GM19238 (cell line): ENCODE results near the gene GALNT15.

Experiments used
- DNase-seq: peaks from one replicate; pipeline ENCODE4 v3.0.0; 2011; ENCODE audit warnings: low spot score; ENCODE audit not compliant: insufficient read length

Gene GALNT15

DNA sequence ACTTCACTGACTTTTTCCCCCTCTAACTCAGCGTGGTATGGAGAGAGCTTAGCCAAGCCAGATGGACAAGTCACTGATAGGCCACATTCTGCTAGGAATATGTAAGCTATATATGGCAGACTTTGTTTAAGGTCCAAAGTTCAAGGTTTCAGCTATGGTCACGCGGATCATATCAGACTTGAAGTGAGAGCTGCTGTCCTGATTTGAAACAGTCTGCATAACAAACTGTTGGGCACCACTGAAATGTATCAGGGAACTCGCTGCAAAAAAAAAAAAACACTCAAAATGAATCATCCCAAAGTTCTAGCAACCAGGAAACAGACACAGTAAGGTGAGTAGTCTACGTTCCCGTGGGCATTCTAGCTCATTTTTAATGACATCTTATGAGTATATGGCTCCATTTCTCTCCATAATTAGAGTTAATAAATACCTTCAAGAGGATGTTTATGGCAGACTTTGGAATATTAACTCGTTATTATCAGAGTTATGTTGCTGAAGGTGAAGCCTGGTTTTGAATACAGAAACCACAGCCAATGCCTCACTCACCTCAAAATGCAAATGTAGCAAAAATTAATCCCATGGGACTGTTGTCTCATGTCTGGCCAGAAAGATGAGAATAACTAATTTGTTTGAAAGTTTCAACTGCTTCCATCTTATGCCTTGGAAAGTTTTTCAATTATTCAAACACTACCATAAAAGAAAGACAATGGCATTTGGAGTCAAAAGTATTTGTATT lies 77.9 kb downstream of the GALNT15 start:
- no peak for DNase-seq

GRCh38 chr3:16252988-16253387 lies 78.5 kb downstream of the GALNT15 start:
- no peak for DNase-seq

- no peak for DNase-seq
These were observed 79.1 kb downstream of the GALNT15 start for GRCh38 chr3:16253601-16254000.

GRCh38 chr3:16254916-16255315 lies 80.4 kb downstream of the GALNT15 start:
- no peak for DNase-seq

- no peak for DNase-seq
These were observed 80.8 kb downstream of the GALNT15 start for GRCh38 chr3:16255326-16255725.

DNA sequence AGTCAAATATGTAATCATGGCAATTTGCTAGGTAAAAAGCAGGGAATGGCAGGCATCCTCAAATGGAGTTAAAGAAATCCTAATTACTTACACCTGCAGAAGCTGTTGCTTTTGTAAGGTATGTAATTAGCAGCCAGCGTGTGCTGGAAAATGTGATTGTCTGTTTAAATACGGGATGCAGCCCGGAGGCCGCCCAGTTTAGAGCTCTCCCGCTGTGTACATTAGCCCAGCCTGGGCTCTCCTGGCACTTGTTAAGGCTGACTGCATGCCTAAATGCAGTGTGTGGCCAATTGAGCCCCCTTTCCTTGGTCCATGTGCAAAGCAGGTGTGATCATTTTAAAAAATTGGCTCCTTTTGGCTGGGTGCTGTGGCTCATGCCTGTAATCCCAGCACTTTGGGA lies 81.2 kb downstream of the GALNT15 start:
- no peak for DNase-seq

DNA sequence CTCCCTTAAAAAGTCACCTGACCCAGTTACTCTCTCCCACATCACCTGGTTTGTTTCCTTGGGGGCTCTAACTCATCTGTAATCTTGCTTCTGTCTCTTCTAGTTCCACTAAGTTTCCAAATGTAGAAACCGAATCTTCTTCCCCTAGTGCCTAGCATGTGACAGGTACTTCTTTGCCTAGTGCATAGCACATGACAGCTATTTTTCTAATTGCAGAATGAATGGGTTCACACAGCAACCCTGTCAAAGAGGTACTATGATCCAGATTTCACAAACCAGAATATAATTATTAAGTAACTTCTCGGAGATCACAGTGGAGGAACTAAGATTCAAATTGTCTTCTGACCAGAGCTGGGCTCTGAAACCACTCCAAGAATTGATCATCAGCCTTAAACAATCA lies 82.8 kb downstream of the GALNT15 start:
- DNase-seq = no peak

- DNase-seq = no peak
These were observed 83.7 kb downstream of the GALNT15 start for GRCh38 chr3:16258177-16258576.

DNA sequence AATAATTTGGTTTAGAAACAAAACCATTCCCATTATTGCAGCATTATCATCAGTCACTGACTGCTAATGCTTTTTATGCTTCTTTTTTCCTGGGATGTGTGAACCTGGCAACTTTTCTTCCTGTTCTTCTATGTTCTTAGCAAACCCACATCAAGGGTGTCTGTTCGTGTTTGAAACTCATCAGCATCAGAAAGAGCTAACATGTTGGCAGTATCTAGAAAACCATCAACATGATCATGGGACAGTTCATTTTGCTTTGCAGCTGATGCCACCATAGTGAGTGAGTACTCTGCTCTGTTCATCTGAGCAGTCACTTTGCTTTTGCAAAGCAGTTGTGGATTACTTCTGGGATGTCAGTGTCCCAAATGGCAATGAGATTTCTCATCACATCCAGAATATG lies 84.4 kb downstream of the GALNT15 start:
- DNase-seq = no peak

GRCh38 chr3:16260046-16260445 lies 85.6 kb downstream of the GALNT15 start:
- no peak for DNase-seq

GRCh38 chr3:16262174-16262573 lies 87.7 kb downstream of the GALNT15 start:
- no peak for DNase-seq

DNA sequence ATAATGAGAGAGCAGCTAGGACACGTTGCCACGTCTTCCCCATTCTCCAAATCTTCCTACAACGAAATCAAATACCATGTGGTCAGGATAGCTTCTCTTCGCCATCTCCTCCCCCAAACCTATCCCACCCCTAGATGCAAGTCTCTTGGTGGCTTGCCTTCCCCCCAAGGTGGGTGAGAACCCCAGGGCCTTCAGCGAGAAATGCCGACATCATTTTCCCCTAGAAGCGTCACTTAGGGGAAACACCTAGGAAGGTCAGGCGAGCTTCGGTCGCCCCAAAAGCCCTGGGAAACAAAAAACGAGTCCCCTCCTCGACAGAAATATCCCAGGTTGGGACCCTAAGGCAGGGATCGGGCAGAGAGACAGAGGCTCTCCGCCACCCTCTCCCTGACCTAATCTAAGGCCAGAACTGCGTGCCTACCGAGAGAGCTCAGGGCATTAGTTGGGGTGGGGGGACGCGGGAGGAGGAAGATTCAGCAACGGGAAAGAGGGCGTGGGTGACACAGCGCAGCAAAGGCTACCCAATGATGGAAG lies 89.8 kb downstream of the GALNT15 start:
- no peak for DNase-seq

DNA sequence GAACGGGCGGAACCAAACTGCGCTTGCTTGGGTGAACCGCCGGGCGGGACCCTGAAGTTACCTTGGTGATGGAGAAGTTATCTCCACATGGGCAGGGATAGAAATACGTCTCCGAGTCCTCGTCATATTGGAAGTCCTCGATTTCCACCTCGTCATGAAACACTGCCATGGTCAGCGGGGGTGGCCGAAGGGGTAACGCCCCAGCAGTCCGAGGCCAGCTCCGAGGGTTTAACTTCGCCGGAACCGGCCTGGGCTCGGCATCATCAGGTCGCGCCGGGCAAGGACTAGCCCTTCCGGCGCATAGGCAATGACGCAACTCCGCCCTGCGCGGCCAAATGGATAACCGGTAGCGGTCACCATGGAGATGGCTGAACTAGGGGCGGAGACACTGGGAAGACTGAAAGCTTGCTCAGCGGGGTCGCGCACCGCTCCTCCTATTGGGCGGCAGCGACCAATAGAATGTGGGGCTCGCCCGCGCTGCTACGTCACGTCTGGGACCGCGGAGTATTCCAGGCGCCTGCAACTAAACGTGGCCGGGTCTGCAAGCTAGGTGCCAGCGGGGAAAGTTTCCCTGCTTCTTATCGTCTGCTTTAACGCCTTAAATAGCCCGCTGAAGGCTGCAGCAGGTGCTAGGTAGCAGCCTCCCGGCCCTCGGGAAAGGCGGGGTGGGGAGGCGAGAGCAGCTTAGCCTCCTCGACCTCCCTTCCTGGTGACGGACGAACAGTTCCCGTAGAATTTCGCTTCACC lies 90.4 kb downstream of the GALNT15 start, which contains the start of the genes DPH3 and OXNAD1:
Gene DPH3 (minus strand): TSS at position 236 of the 747 bp plus-strand sequence. CDS start 67 bp downstream, at position 169.
Gene OXNAD1 (plus strand): TSS at position 505 of the 747 bp plus-strand sequence. CDS start 5,741 bp downstream, outside the sequence.
- DNase-seq = peak; percentile 89

DNA sequence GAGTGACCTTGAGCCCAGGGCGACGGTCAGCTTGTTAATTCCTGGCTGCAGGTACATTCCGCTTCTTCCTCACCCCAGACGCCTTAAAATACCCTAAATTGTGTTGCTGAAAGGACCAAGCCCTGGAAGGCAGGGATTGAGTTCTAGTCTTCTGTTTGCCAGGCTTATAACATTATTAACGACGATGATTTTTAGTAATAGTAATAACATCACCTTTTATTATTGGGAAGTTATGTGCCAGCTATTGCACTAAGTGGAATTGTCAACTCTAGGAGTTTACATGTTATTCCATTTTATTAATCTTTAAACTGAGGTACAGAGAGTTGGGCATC lies 90.9 kb downstream of the GALNT15 start:
- DNase-seq = no peak

- DNase-seq = no peak
These were observed 92.2 kb downstream of the GALNT15 start for GRCh38 chr3:16266714-16267113.

- DNase-seq = no peak
These were observed 96.4 kb downstream of the GALNT15 start for GRCh38 chr3:16270855-16271254.

DNA sequence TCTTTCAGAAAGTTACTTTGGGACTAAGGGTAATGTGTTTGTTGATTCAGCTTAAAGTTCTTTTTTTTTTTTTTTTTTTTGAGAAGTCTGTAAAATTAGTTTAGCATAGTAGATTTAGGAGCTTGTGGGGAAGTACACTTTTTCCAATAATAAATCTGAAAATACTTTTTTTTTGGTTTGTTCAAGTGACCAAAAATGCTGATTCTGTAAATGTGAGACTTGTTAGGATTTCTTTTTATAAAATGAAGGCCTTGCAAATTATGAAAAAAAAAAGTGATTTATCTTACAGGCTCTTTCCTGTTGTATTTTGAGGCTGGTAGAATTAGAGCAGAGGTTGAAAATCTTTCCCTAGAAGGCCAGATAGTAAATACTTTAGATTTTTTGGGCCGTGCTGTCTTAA lies 98.1 kb downstream of the GALNT15 start:
- no peak for DNase-seq

DNA sequence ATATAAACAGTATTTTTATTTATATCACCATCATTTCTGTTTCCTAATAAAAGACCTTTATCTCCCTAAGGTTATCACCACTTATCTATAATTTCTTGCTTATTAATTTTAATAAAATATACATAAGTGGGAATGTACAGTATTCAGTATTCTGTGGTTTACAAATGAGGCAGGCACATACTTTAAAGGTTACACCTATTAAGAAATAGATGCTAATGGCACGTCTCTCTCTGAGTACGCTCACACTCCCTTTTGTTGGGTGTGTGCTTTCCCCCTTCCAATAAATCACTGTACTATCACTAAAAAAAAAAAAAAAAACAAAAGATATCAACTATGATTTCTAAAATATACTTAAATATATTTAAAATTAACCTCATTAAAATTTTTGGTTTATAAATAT lies 99.4 kb downstream of the GALNT15 start:
- no peak for DNase-seq

DNA sequence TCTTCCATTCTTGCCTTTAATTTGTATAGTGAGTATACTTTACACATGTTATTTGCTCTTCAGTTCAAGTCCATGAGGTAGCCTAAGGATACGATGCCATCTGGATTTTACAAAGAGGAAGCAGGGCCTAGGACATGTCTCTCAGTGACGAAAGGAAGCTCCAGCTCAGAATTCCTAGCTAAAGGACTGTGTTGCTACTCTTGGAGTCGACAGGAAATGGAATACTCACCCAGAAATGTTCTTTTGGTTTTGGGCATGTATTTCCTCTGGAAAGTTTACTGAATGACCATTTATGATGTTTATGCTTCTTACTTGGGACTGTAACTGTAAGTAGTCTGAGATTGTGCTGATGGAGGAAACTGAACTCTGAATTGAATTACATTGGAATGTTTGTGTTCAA lies 103.0 kb downstream of the GALNT15 start:
- DNase-seq = no peak

GRCh38 chr3:16279010-16279801 lies 104.7 kb downstream of the GALNT15 start:
- DNase-seq = no peak

GRCh38 chr3:16280671-16281070 lies 106.2 kb downstream of the GALNT15 start:
- no peak for DNase-seq
